ENCODE measurements around the gene EP400. TPM values are rescaled to one million over a fixed set of nuclear protein-coding genes. Genes with fewer than 3 reads are reported as not detected.

The EP400 gene
- total RNA-seq, 1 experiment from 2014 or later: 61.7 TPM

GRCh38 chr12:132045751-132046150 lies 96.0 kb downstream of the EP400 start:
- Histone ChIP-seq H3K23me2 (ENCODE audit: insufficient read length, low read depth, low read length, poor library complexity, severe bottlenecking) (no peaks in the 10 kb centered on the region), H2AFZ (ENCODE audit: low read length) (no peak overlapping the region), H2BK20ac (ENCODE audit: low read depth, low read length, poor library complexity, severe bottlenecking) (no peak overlapping the region), H3K9me3 (ENCODE audit: control insufficient read depth, low read depth, low read length) (no peaks in the 10 kb centered on the region), H2BK12ac (ENCODE audit: insufficient read length, low read depth, low read length) (no peak overlapping the region), H4K20me1 (ENCODE audit: control insufficient read depth, insufficient read depth, insufficient read length) (no peaks in the 10 kb centered on the region), H3K9ac (ENCODE audit: extremely low read depth, insufficient read length, low read length) (no peak overlapping the region), H2BK5ac (ENCODE audit: insufficient read length, low read length) (no peak overlapping the region), H3K27ac (ENCODE audit: insufficient read length, low read depth, low read length) (no peak overlapping the region), H2BK15ac (ENCODE audit: low read depth, low read length) (no peak overlapping the region), H3K18ac (ENCODE audit: insufficient read length, low read depth, low read length) (no peak overlapping the region), H3K4ac (ENCODE audit: low read depth, low read length) (no peak overlapping the region), H3K27me3 (ENCODE audit: insufficient read depth, low read length) (no peaks in the 10 kb centered on the region), H3K14ac (ENCODE audit: insufficient read depth, low read length) (no peak overlapping the region), H3K4me2 (ENCODE audit: insufficient read depth, insufficient read length, low read length) (no peak overlapping the region), H3K56ac (ENCODE audit: insufficient read length, low read depth, low read length) (no peak overlapping the region), H3K4me1 (ENCODE audit: insufficient read depth, low read length) (peaks cover 9% of the 10 kb centered on the region; the same call in 1 of the 2 replicates), H3K79me1 (ENCODE audit: insufficient read depth, low read depth, low read length, poor library complexity, severe bottlenecking) (no peaks in the 10 kb centered on the region), H4K8ac (replicated peaks; ENCODE audit: insufficient read length, low read depth, low read length) (no peak overlapping the region), H4K91ac (ENCODE audit: insufficient read length, low read depth, low read length) (no peak overlapping the region), H3K79me2 (ENCODE audit: insufficient read depth, low read length) (peaks cover 5% of the 10 kb centered on the region), H2BK120ac (ENCODE audit: low read depth, low read length, poor library complexity, severe bottlenecking) (no peak overlapping the region), H4K5ac (ENCODE audit: insufficient read length, low read depth, low read length) (no peak overlapping the region), H2AK5ac (ENCODE audit: insufficient read length, low read length) (no peak overlapping the region), H3T11ph (ENCODE audit: low read length) (no peak overlapping the region), H3K23ac (ENCODE audit: insufficient read length, low read depth, low read length) (no peak overlapping the region)
- Mint-ChIP-seq H3K27ac (peak overlapping the region in 2 of 3 experiments; percentile 63 to 77; a peak in 2 of 7 replicates), H3K27me3 (ENCODE audit: low read depth) (no peaks in the 10 kb centered on the region), H3K9me3 (peaks cover 0 to 2% of the 10 kb centered on the region in 2 experiments; a peak in 2 of 5 replicates), H3K36me3 (ENCODE audit: insufficient read depth in 1 of 3, low read depth in 3 of 3) (peaks cover 52 to 78% (median 65%) of the 10 kb centered on the region in 3 experiments), H3K4me1 (peaks cover 20 to 29% of the 10 kb centered on the region in 2 experiments), H3K4me3 (no peak overlapping the region)
- no peak for TF ChIP-seq CTCF (conservative IDR thresholded peaks at IDR 0.05)
- no peak for DNase-seq
- no CpG with 5 or more reads among the region's 16 CpGs for WGBS (ENCODE audit: extremely low coverage, insufficient read length, low lambda C conversion rate)
